ENCODE results near the gene RETREG3.

- TF ChIP-seq EZH2 (IDR thresholded peaks at IDR 0.05; ENCODE audit: insufficient read depth, poor library complexity, severe bottlenecking) (no peak), EZH2phosphoT487 (IDR thresholded peaks at IDR 0.05; ENCODE audit: insufficient read depth, low read depth) (no peak)
Measured at GRCh38 chr17:42573095-42573494, 36.1 kb downstream of the RETREG3 start.
